ENCODE results near the gene OTUD6A.

GRCh38 chrX:70079297-70079696 lies 17.0 kb downstream of the OTUD6A start:
- TF ChIP-seq POLR2A (IDR thresholded peaks at IDR 0.05; ENCODE audit: extremely low read depth, insufficient read length) (no peak), MAX (IDR thresholded peaks at IDR 0.05; ENCODE audit: low read depth, low read length) (no peak), CTCF (IDR thresholded peaks at IDR 0.05; ENCODE audit: low read depth, low read length) (no peak)

Measured in NB4 (cell line).